H1 (cell line): ENCODE measurements around the gene IFNL4. TPM values are rescaled to one million over a fixed set of nuclear protein-coding genes. Genes with fewer than 3 reads are reported as not detected.

Experiments used
- E2F6 ChIP-seq: IDR thresholded peaks from 2 replicates; pipeline ENCODE4 v1.6.1; 2012; ENCODE audit warnings: inconsistent platforms
- SP4 ChIP-seq: IDR thresholded peaks from 2 replicates; pipeline ENCODE4 v1.6.1; 2012; ENCODE audit warnings: low read length, inconsistent platforms
- polyA plus RNA-seq, 7 experiments: library from polyadenylated mRNA; depleted of rRNA in 3 of 7; stranded (reverse) in 5 of 7; unstranded in 2 of 7; fragments of >200 nt in 5 of 7; fragments of 200-250 nt in 2 of 7; gene quantifications; 1 replicate in 5 of 7; 2 replicates in 1 of 7; 4 replicates in 1 of 7; pipeline versions ENCODE4 v1.2.1 to v1.2.3, GENCODE V29; 2011 to 2013; ENCODE audit warnings: missing spikeins in 2 of 7, mixed read lengths in 2 of 7
- total RNA-seq: library from RNA; stranded (reverse); fragmentation: NEBNext Ultra II Directional; extraction: Animal tissue kit (Norgen Biotek cat#: 25700); gene quantifications from 2 replicates; pipeline ENCODE4 v1.2.1, GENCODE V29; 2021

IFNL4 gene
- total and polyA plus RNA-seq, 2 of the 8 experiments (the other 6 are each of a cell fraction or from before 2014, with no cell fraction given), result not detected

- TF ChIP-seq E2F6 (no peak), SP4 (no peak)
These were observed 49.4 kb upstream of the IFNL4 start (continued) for GRCh38 chr19:39297931-39298634.
